ENCODE results near the gene ZNRF2. TPM values are rescaled to one million over a fixed set of nuclear protein-coding genes. Genes with fewer than 3 reads are reported as not detected.

ZNRF2 gene
- total and polyA plus RNA-seq, 10 of the 15 experiments (the other 5 are each of a cell fraction or from before 2014, with no cell fraction given) = 1.2 to 20.4 (median 9.5) TPM

DNA sequence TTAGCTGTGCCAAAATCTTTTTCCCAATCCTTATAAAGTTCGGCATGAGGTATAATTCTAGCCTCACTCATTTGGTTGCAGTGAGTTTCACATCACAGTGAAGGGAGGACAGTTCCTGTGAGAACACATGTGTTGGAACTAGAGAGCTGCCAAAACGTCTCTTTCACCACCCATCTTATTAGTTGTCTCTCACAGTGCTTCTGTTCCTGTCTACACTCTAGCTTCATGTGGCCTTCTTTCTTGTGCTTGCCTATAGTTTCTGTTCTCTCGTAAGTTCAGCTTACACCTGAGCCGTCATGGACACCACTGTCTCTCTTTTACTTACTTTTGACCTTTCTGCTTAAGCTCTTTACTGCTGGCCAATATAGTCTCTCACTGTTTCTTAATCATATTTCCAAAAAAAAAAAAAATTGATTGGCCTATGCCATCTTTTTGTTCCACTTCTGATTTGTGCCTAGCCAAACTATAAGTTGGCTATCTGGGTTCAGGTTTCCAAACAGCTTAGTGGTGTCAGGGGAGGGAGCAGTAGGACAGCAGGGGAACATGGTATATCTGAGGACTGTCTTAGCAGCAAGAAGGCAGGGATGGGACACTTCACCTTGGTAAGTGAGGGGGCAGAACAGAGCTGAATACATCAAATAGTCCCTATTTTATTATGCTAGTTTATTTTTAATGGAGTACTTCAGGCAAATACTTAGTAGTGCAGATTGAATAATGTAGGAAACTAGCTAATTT lies 38.0 kb downstream of the ZNRF2 start (continued):
- TF ChIP-seq PRDM15 (CRISPR knock-in tag; IDR thresholded peaks at IDR 0.05) = no peak
- TF ChIP-seq RELB (IDR thresholded peaks at IDR 0.05; ENCODE audit: low read depth) = peak; percentile 60; the same call in 1 of the 2 replicates
- TF ChIP-seq NR2C1 (IDR thresholded peaks at IDR 0.05) = no peak
- TF ChIP-seq, protein P1, sequence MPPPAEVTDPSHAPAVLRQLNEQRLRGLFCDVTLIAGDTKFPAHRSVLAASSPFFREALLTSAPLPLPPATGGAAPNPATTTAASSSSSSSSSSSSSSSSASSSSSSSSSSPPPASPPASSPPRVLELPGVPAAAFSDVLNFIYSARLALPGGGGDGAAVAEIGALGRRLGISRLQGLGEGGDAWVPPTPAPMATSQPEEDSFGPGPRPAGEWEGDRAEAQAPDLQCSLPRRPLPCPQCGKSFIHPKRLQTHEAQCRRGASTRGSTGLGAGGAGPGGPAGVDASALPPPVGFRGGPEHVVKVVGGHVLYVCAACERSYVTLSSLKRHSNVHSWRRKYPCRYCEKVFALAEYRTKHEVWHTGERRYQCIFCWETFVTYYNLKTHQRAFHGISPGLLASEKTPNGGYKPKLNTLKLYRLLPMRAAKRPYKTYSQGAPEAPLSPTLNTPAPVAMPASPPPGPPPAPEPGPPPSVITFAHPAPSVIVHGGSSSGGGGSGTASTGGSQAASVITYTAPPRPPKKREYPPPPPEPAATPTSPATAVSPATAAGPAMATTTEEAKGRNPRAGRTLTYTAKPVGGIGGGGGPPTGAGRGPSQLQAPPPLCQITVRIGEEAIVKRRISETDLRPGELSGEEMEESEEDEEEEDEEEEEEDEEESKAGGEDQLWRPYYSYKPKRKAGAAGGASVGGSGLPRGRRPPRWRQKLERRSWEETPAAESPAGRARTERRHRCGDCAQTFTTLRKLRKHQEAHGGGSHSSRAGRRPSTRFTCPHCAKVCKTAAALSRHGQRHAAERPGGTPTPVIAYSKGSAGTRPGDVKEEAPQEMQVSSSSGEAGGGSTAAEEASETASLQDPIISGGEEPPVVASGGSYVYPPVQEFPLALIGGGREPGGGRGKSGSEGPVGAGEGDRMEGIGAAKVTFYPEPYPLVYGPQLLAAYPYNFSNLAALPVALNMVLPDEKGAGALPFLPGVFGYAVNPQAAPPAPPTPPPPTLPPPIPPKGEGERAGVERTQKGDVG (CRISPR knock-in tag; IDR thresholded peaks at IDR 0.05) = no peak
- no peak for TF ChIP-seq CREM (IDR thresholded peaks at IDR 0.05; ENCODE audit: low read depth)
- no peak for TF ChIP-seq NRF1 (conservative IDR thresholded peaks at IDR 0.05; ENCODE audit: low read depth, low read length)
- no peak for TF ChIP-seq RB1 (IDR thresholded peaks at IDR 0.05; ENCODE audit: borderline replicate concordance)
- TF ChIP-seq E2F8 (IDR thresholded peaks at IDR 0.05; ENCODE audit: low read depth, partially characterized antibody) = no peak
- TF ChIP-seq RFX5 (IDR thresholded peaks at IDR 0.05; ENCODE audit: low read depth, low read length) = no peak
- no peak for TF ChIP-seq HCFC1 (IDR thresholded peaks at IDR 0.05; ENCODE audit: low read length)
- TF ChIP-seq EP300 (IDR thresholded peaks at IDR 0.05; ENCODE audit: borderline replicate concordance in 1 of 2, control insufficient read depth in 1 of 2, low read depth in 2 of 2, low read length in 2 of 2) = no peak
- no peak for TF ChIP-seq CEBPB (IDR thresholded peaks at IDR 0.05; ENCODE audit: borderline replicate concordance in 1 of 2, low read depth in 2 of 2, low read length in 2 of 2)
- no peak for TF ChIP-seq SUZ12 (IDR thresholded peaks at IDR 0.05; ENCODE audit: unreplicated experiment)
- no peak for TF ChIP-seq STAT3 (IDR thresholded peaks at IDR 0.05; ENCODE audit: low read depth, low read length)
- TF ChIP-seq PKNOX1 (IDR thresholded peaks at IDR 0.05) = no peak

Data from GM12878 (cell line).